Suprapubic skin (tissue), 4 donors: Measurements from ENCODE around the gene PPM1A. TPM values are rescaled to one million over a fixed set of nuclear protein-coding genes. Genes with fewer than 3 reads are reported as not detected.

Experiments used
- DNase-seq, 2 donors: peaks; one replicate each; pipeline ENCODE4 v3.0.0-alpha.2; 2019; ENCODE audit warnings: low spot score in 2 of 2
- H3K27ac ChIP-seq: fragments of 200-600 bp; sonication (generic); one replicate; pipeline ENCODE4 v1.5.1; 2019
- H3K27me3 ChIP-seq: fragments of 200-600 bp; sonication (generic); one replicate; pipeline ENCODE4 v1.5.1; 2019
- H3K36me3 ChIP-seq: fragments of 200-600 bp; sonication (generic); one replicate; pipeline ENCODE4 v1.5.1; 2019
- H3K4me1 ChIP-seq: fragments of 200-600 bp; sonication (generic); one replicate; pipeline ENCODE4 v1.5.1; 2019
- H3K4me3 ChIP-seq: fragments of 200-600 bp; sonication (generic); one replicate; pipeline ENCODE4 v1.5.1; 2019; ENCODE audit warnings: mild to moderate bottlenecking
- H3K9me3 ChIP-seq: fragments of 200-600 bp; sonication (generic); one replicate; pipeline ENCODE4 v1.5.1; 2019
- EP300 ChIP-seq: sonication (generic); formaldehyde crosslinking; IDR thresholded peaks from one replicate; pipeline ENCODE4 v1.6.1; 2017; ENCODE audit warnings: antibody characterized with exemption
- POLR2A ChIP-seq, 2 donors: fragments of 450-650 bp; IDR thresholded peaks; one replicate each; pipeline ENCODE4 v1.6.1; 2017; ENCODE audit warnings: antibody characterized with exemption in 2 of 2, mild to moderate bottlenecking in 2 of 2, moderate library complexity in 2 of 2
- POLR2AphosphoS5 ChIP-seq, 3 donors: sonication (generic); formaldehyde crosslinking; IDR thresholded peaks; one replicate each; pipeline ENCODE4 v1.6.1; 2017; ENCODE audit warnings: antibody characterized with exemption in 3 of 3
- WGBS: methylation state at CpG from one replicate; pipeline ENCODE4 v1.1.5; 2018; 5-methylcytosine and 5-hydroxymethylcytosine counted together
- total RNA-seq, 4 donors: library from RNA; depleted of rRNA; stranded (reverse); fragments of >200 nt; gene quantifications; one replicate each; pipeline ENCODE4 v1.1.0, GENCODE V29; 2016
- TF ChIP-seq, protein P1 (sequence below), 2 donors: fragments of 200-600 bp in 1 of 2; fragments of 450-650 bp in 1 of 2; sonication (generic) in 1 of 2; IDR thresholded peaks; one replicate each; pipeline ENCODE4 v1.5.1; 2016 to 2019; ENCODE audit warnings: antibody characterized with exemption in 2 of 2, mild to moderate bottlenecking in 1 of 2, moderate library complexity in 1 of 2

PPM1A gene
- total RNA-seq, 4 donors from 2014 or later, result 29.7 to 58.4 (median 43.5) TPM

DNA sequence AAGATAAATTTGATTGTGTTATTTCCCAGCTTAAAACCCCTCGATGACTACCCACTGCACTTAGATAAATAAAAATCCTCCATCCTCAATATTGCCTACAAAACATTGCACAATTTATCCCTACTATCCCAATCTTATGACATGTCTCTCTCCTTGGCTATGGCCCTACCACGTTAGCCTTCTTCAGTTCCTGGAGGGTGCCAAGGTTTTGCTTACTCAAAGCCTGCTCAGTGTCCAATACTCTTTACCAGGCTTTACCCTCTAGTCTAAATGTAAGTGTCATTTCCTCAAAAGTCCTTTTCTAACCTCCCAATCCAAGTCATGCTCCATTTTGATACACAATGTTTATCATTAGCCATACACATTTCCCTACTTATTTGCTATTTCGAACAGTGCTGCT, 35.0 kb upstream of the PPM1A start:
- Histone ChIP-seq H3K4me1 (no peaks in the 10 kb centered on the region), H3K27ac (no peak overlapping the region), H3K4me3 (no peak overlapping the region), H3K27me3 (no peaks in the 10 kb centered on the region), H3K9me3 (no peaks in the 10 kb centered on the region), H3K36me3 (no peaks in the 10 kb centered on the region)
- DNase-seq, result no peak
- 90% methylated on average over 3 of the region's 3 CpGs for WGBS
- no peak for TF ChIP-seq POLR2AphosphoS5 (IDR thresholded peaks at IDR 0.05)
- no peak for TF ChIP-seq POLR2A (IDR thresholded peaks at IDR 0.05)
- TF ChIP-seq EP300, result no peak
- TF ChIP-seq, protein P1, sequence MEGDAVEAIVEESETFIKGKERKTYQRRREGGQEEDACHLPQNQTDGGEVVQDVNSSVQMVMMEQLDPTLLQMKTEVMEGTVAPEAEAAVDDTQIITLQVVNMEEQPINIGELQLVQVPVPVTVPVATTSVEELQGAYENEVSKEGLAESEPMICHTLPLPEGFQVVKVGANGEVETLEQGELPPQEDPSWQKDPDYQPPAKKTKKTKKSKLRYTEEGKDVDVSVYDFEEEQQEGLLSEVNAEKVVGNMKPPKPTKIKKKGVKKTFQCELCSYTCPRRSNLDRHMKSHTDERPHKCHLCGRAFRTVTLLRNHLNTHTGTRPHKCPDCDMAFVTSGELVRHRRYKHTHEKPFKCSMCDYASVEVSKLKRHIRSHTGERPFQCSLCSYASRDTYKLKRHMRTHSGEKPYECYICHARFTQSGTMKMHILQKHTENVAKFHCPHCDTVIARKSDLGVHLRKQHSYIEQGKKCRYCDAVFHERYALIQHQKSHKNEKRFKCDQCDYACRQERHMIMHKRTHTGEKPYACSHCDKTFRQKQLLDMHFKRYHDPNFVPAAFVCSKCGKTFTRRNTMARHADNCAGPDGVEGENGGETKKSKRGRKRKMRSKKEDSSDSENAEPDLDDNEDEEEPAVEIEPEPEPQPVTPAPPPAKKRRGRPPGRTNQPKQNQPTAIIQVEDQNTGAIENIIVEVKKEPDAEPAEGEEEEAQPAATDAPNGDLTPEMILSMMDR (IDR thresholded peaks at IDR 0.05), result no peak

DNA sequence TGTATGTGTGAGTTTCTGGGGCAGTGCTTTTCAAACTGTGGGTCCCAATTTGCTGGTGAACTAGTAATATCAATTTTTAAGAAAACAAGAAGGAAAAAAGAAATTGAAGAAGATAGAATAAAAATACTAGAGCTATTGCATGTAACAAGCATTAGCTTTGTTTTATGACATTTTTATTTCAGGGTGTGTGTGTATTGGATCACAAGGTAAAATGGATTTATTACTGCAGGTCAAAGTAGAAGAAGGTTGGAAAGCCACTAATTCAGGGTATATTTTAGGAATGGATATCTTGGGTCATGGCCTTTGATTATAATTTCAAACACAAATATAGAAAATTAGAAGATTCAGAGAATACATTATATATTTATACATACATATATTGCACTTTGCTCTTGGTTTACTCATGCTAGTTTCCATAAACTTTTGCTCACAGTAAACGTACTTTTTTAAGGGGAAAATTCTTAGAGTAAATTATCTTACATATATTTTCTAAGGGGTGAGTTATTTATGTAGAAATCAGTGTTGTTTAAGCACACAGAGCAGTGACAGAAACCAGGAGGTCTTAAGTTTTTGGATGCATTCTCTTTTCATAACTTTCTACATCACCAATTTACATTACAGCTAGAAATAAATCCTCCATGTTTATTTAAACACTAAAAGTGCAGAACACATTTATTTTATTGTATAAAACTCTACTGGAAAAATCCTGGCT, 34.5 kb upstream of the PPM1A start:
- WGBS, result 63% methylated on average over 1 of the region's 1 CpG
- TF ChIP-seq POLR2A (IDR thresholded peaks at IDR 0.05), result no peak
- TF ChIP-seq, protein P1 (IDR thresholded peaks at IDR 0.05), result no peak
- no peak for TF ChIP-seq POLR2AphosphoS5 (IDR thresholded peaks at IDR 0.05)
- no peak for TF ChIP-seq EP300
- Histone ChIP-seq H3K36me3 (no peaks in the 10 kb centered on the region), H3K4me1 (no peaks in the 10 kb centered on the region), H3K9me3 (no peaks in the 10 kb centered on the region), H3K27me3 (no peaks in the 10 kb centered on the region), H3K27ac (no peak overlapping the region), H3K4me3 (no peak overlapping the region)
- DNase-seq, result no peak

DNA sequence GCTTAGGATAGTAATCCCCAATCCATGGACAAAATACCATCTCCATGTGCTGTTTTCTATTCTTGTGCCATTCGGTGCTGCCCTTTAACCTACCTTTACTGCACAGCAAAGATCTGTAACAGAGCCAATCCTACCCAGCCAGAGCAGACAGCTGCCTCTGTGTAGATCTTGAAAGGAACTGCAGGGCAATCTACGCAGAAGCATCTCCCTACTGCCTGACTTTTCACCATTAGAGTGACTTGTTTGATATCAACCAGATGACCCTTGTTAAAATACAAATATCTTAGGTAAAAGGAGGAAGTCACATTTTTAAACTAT, 33.9 kb upstream of the PPM1A start:
- Histone ChIP-seq H3K27me3 (no peaks in the 10 kb centered on the region), H3K4me1 (no peaks in the 10 kb centered on the region), H3K4me3 (no peak overlapping the region), H3K36me3 (no peaks in the 10 kb centered on the region), H3K27ac (no peak overlapping the region), H3K9me3 (no peaks in the 10 kb centered on the region)
- WGBS, result 78% methylated on average over 2 of the region's 2 CpGs
- TF ChIP-seq POLR2A (IDR thresholded peaks at IDR 0.05) (no peak), EP300 (no peak), POLR2AphosphoS5 (IDR thresholded peaks at IDR 0.05) (no peak)
- TF ChIP-seq, protein P1 (IDR thresholded peaks at IDR 0.05), result no peak
- no peak for DNase-seq

DNA sequence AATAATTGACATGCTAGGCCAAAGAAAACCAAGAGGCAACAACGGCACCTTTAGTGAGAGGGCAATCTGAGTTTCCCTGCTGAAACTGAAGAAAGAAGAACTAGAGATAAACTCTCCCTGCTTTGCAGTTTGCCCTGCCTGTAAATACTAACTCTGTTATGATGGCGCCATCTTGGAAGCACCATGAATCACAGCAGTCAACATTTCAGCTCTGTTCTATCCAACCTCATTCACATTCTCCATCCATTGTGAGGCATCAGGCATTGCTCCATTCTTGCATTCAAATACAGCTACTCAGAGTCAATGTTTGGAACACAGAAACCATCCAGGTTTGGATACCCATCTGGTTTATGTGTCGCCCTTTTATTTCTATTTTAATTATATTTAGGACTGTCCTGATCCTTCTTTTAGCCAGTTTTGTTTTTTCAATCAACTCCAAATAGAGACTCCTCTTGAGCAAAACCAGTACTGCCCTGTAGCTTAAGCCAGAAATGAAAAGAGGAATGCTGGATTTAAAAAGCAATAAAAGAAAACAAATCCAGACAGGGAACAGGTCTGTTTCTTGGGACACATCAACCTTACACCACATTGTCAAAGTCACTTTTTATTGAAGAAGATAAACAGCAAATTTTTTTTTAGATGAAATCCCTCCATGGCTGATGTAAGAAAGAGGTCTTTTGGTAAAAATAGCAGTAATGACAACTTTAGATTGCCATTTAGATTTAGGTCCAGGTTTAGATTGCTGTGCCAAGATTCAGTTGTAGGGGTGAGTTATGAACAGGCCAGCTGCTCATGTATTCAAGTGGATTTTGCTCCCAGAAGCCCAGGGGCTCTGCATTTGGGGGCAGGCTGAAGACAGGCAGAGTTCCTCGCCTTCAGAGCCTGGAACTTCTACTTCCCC, 33.3 kb upstream of the PPM1A start:
- Histone ChIP-seq H3K36me3 (no peaks in the 10 kb centered on the region), H3K4me1 (no peaks in the 10 kb centered on the region), H3K27me3 (no peaks in the 10 kb centered on the region), H3K4me3 (no peak overlapping the region), H3K27ac (no peak overlapping the region), H3K9me3 (no peaks in the 10 kb centered on the region)
- no peak for TF ChIP-seq POLR2AphosphoS5 (IDR thresholded peaks at IDR 0.05)
- TF ChIP-seq POLR2A (IDR thresholded peaks at IDR 0.05), result no peak
- TF ChIP-seq, protein P1 (IDR thresholded peaks at IDR 0.05), result no peak
- no peak for TF ChIP-seq EP300
- DNase-seq, result no peak
- 91% methylated on average over 4 of the region's 4 CpGs for WGBS

DNA sequence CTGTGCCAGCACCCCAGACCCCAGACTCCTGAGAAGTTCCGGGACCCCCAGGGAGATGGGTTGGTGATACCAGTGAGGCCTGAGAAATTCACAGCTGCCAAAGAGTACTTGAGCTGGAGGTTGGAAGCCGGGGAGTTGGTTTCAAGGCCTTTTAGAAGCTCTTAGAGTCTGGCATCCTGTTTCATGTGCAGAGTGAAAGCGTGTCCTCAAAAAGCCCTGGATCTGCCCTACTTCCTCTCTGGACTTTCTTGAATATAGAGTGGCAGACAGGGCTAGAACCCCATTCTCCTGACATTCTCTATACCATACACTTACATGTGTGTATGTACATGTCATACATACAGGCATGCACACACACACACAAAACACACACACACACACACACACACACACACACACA, 31.3 kb upstream of the PPM1A start:
- no peak for TF ChIP-seq POLR2AphosphoS5 (IDR thresholded peaks at IDR 0.05)
- TF ChIP-seq, protein P1 (IDR thresholded peaks at IDR 0.05), result no peak
- TF ChIP-seq POLR2A (IDR thresholded peaks at IDR 0.05), result no peak
- no peak for TF ChIP-seq EP300
- Histone ChIP-seq H3K4me3 (no peak overlapping the region), H3K27ac (no peak overlapping the region), H3K9me3 (no peaks in the 10 kb centered on the region), H3K36me3 (no peaks in the 10 kb centered on the region), H3K4me1 (no peaks in the 10 kb centered on the region), H3K27me3 (no peaks in the 10 kb centered on the region)
- no peak for DNase-seq
- WGBS, result 84% methylated on average over 3 of the region's 3 CpGs
